GM12878 (cell line): Measurements from ENCODE around the gene MAML3. TPM values are rescaled to one million over a fixed set of nuclear protein-coding genes. Genes with fewer than 3 reads are reported as not detected.

Experiments used
- ATAC-seq: fragments of 200-7000 bp; cut with Tn5 transposase; 3 replicates; pipeline ENCODE4 v1.9.1; 2020; ENCODE audit warnings: mild to moderate bottlenecking, moderate library complexity
- BruUV-seq: library from RNA; stranded (reverse); fragments of 400-500 nt; replicated peaks from 2 replicates; lab custom pipeline; 2021; lab: Mats Ljungman, UMichigan
- CTCF ChIA-PET: fragments of 300-600 bp; sonication (Branson Sonifier 250); formaldehyde crosslinking; extraction: SDS; loops from one replicate; lab custom pipeline; 2021; ENCODE audit warnings: inconsistent platforms; lab: Yijun Ruan, JAX
- POLR2A ChIA-PET: fragments of 350-600 bp; formaldehyde crosslinking; extraction: SDS; loops from one replicate; lab custom pipeline; 2021; ENCODE audit warnings: inconsistent platforms; lab: Charles Lee
- RAD21 ChIA-PET: fragments of 300-600 bp; sonication (Branson Sonifier 250); formaldehyde crosslinking; loops from one replicate; lab custom pipeline; 2023; ENCODE audit warnings: antibody characterized with exemption; ENCODE audit not compliant: unreplicated experiment; lab: Charles Lee
- SMC1A ChIA-PET: fragments of 300-600 bp; sonication (Branson Sonifier 250); formaldehyde crosslinking; loops from one replicate; lab custom pipeline; 2023; ENCODE audit not compliant: unreplicated experiment, uncharacterized antibody; lab: Charles Lee
- DNase-seq: peaks from one replicate; pipeline ENCODE4 v3.0.0-alpha.2; 2011; ENCODE audit warnings: low read depth, low spot score
- FAIRE-seq: peaks from 3 replicates; lab custom pipeline; 2011; peaks lifted over from hg19 to GRCh38; lab: Jason Lieb, UNC
- H2AFZ ChIP-seq: 2 replicates; pipeline ENCODE4 v1.6.0; 2011; ENCODE audit warnings: low read depth, low read length, control low read depth; ENCODE audit not compliant: control insufficient read depth
- H3K27ac ChIP-seq: 2 replicates; pipeline ENCODE4 v1.5.1; 2011; ENCODE audit warnings: control low read depth; ENCODE audit not compliant: control insufficient read depth, insufficient read depth
- H3K27me3 ChIP-seq, 2 experiments: replicated peaks in 1 of 2; 2 replicates each; pipeline versions ENCODE4 v1.6.0 to v1.6.1; 2011; ENCODE audit warnings: low read length in 1 of 2; ENCODE audit not compliant: control insufficient read depth in 2 of 2, insufficient read depth in 2 of 2
- H3K36me3 ChIP-seq, 2 experiments: 2 replicates each; pipeline ENCODE4 v1.5.1; 2011; ENCODE audit warnings: low read length in 1 of 2; ENCODE audit not compliant: control insufficient read depth in 2 of 2, insufficient read depth in 2 of 2
- H3K4me1 ChIP-seq: 2 replicates; pipeline ENCODE4 v1.6.1; 2011; ENCODE audit warnings: mild to moderate bottlenecking, low read length, moderate library complexity, mixed read lengths; ENCODE audit not compliant: control insufficient read depth, insufficient read depth
- H3K4me2 ChIP-seq: 2 replicates; pipeline ENCODE4 v1.6.0; 2011; ENCODE audit warnings: control low read depth; ENCODE audit not compliant: control insufficient read depth, insufficient read depth
- H3K4me3 ChIP-seq: fragments of 200-600 bp; sonication (generic); 2 replicates; pipeline ENCODE4 v1.5.1; 2016
- H3K79me2 ChIP-seq: 2 replicates; pipeline ENCODE4 v1.6.0; 2011; ENCODE audit warnings: low read length; ENCODE audit not compliant: control insufficient read depth, insufficient read depth
- H3K9ac ChIP-seq: 2 replicates; pipeline ENCODE4 v1.8.0; 2011; ENCODE audit warnings: low read length, control low read depth, mixed read lengths; ENCODE audit not compliant: control insufficient read depth, insufficient read depth
- H3K9me3 ChIP-seq: replicated peaks from 3 replicates; pipeline ENCODE4 v1.5.1; 2011; ENCODE audit warnings: mild to moderate bottlenecking, low read length; ENCODE audit not compliant: control insufficient read depth, insufficient read depth
- H4K20me1 ChIP-seq: 2 replicates; pipeline ENCODE4 v1.6.0; 2011; ENCODE audit not compliant: control insufficient read depth, insufficient read depth
- ATF2 ChIP-seq: IDR thresholded peaks from 2 replicates; pipeline ENCODE4 v1.6.1; 2012; ENCODE audit warnings: low read length, inconsistent platforms
- JUND ChIP-seq: IDR thresholded peaks from 2 replicates; pipeline ENCODE4 v1.6.1; 2012; ENCODE audit warnings: low read depth, mild to moderate bottlenecking, low read length, improper control_type of control experiment, moderate library complexity
- KDM1A ChIP-seq: fragments of 200-600 bp; sonication (generic); IDR thresholded peaks from 2 replicates; pipeline ENCODE4 v1.6.1; 2016; ENCODE audit warnings: borderline replicate concordance
- MYC ChIP-seq: IDR thresholded peaks from 2 replicates; pipeline ENCODE4 v1.6.1; 2011; ENCODE audit warnings: mild to moderate bottlenecking, low read length, moderate library complexity, inconsistent platforms; ENCODE audit not compliant: insufficient read depth, insufficient replicate concordance, insufficient read length, severe bottlenecking
- RAD51 ChIP-seq: fragments of 450-650 bp; IDR thresholded peaks from 2 replicates; pipeline ENCODE4 v1.6.1; 2016; ENCODE audit warnings: moderate library complexity, mild to moderate bottlenecking, inconsistent platforms
- SIX5 ChIP-seq: IDR thresholded peaks from 2 replicates; pipeline ENCODE4 v1.6.1; 2011; ENCODE audit warnings: mild to moderate bottlenecking, low read depth, low read length, moderate library complexity; ENCODE audit not compliant: severe bottlenecking
- SMARCA5 ChIP-seq: fragments of 450-650 bp; IDR thresholded peaks from 2 replicates; pipeline ENCODE4 v1.6.1; 2017; ENCODE audit warnings: mild to moderate bottlenecking
- USF1 ChIP-seq: IDR thresholded peaks from 2 replicates; pipeline ENCODE4 v1.6.1; 2011; ENCODE audit warnings: borderline replicate concordance, low read depth, mild to moderate bottlenecking, moderate library complexity, mixed read lengths, low read length; ENCODE audit not compliant: insufficient read depth; ENCODE audit errors: extremely low read length
- ZBTB4 ChIP-seq: fragments of 450-650 bp; formaldehyde crosslinking; IDR thresholded peaks from 2 replicates; pipeline ENCODE4 v1.4.0; 2022; ENCODE audit warnings: mild to moderate bottlenecking, moderate library complexity
- WGBS: methylation state at CpG from one replicate; pipeline ENCODE4 v1.1.6; 2016; ENCODE audit warnings: low lambda C conversion rate; ENCODE audit not compliant: insufficient replicate concordance, insufficient coverage; ENCODE audit errors: missing lambda C conversion rate; 5-methylcytosine and 5-hydroxymethylcytosine counted together
- in situ Hi-C: fragments of 300-500 bp; cut with MboI; formaldehyde crosslinking; loops from 9 replicates; pipeline ENCODE4 v1.14.3; 2018; ENCODE audit warnings: mixed read lengths
- intact Hi-C: fragments of 100-400 bp; cut with micrococcal nuclease; formaldehyde crosslinking; loops from one replicate; pipeline ENCODE4 v1.14.2; 2022; ENCODE audit not compliant: unreplicated experiment
- polyA plus RNA-seq, 11 experiments: library from polyadenylated mRNA; depleted of rRNA in 4 of 11; unstranded in 6 of 11; stranded (reverse) in 5 of 11; fragments of >200 nt; fragmentation: Nextera tagmentation in 4 of 11; fragmentation: Illumina TruSeq in 1 of 11; extraction: Ambion mirVana in 4 of 11; extraction: Trizol in 1 of 11; gene quantifications; 1 replicate in 1 of 11; 2 replicates in 10 of 11; pipeline versions ENCODE4 v1.2.1 to v1.2.3, GENCODE V29; 2011 to 2016; ENCODE audit warnings: inconsistent platforms in 2 of 11, missing spikeins in 2 of 11, low read depth in 1 of 11
- total RNA-seq, 4 experiments: library from RNA; depleted of rRNA in 3 of 4; stranded (reverse); fragments of >200 nt in 3 of 4; fragmentation: Illumina TruSeq in 1 of 4; extraction: Trizol in 1 of 4; gene quantifications; 2 replicates each; pipeline versions ENCODE4 v1.2.1 to v1.2.3, GENCODE V29; 2013 to 2021

MAML3 gene
- total and polyA plus RNA-seq, 10 of the 15 experiments (the other 5 are each of a cell fraction or from before 2014, with no cell fraction given), result under 0.01 to 0.53 (median 0.06) TPM; not detected in 2

GRCh38 chr4:139726615-139727014 lies 427.4 kb downstream of the MAML3 start:
- H3K27ac ChIP-seq, result no peak overlapping the region
- DNase-seq (no peak), ATAC-seq (no peak), FAIRE-seq (no peak)
- H3K9ac ChIP-seq, result no peak overlapping the region
- intact Hi-C loops (no loop called here), in situ Hi-C loops (no loop called here)
- BruUV-seq, result no TSS peak
- CTCF ChIA-PET, result no interaction called here
- no peaks in the 10 kb centered on the region for H3K79me2 ChIP-seq
- no peak overlapping the region for H2AFZ ChIP-seq
- SMC1A ChIA-PET, result no interaction called here
- no peaks in the 10 kb centered on the region for H3K9me3 ChIP-seq
- 63% methylated on average over 3 of the region's 3 CpGs for WGBS
- H3K4me1 ChIP-seq, result no peaks in the 10 kb centered on the region
- POLR2A ChIA-PET, result no interaction called here
- H3K4me3 ChIP-seq, result no peak overlapping the region
- TF ChIP-seq ATF2 (no peak), MYC (no peak), ZBTB4 (CRISPR knock-in tag) (no peak), RAD51 (no peak), SMARCA5 (no peak), SIX5 (no peak), USF1 (no peak), JUND (no peak), KDM1A (no peak)
- H4K20me1 ChIP-seq, result no peaks in the 10 kb centered on the region
- H3K27me3 ChIP-seq, result peaks cover 0 to 3% of the 10 kb centered on the region in 2 experiments; a peak in 1 of 4 replicates
- H3K36me3 ChIP-seq, result no peaks in the 10 kb centered on the region
- no peak overlapping the region for H3K4me2 ChIP-seq
- RAD21 ChIA-PET, result no interaction called here
